ENCODE results near the gene C16orf95.

- TF ChIP-seq CTCF (IDR thresholded peaks at IDR 0.05) (no peak), REST (IDR thresholded peaks at IDR 0.05; ENCODE audit: insufficient read depth in 1 of 2, low read depth in 2 of 2, low read length in 1 of 2) (no peak)
Measured at GRCh38 chr16:87330257-87330624, 13.0 kb upstream of the C16orf95 start.
